ENCODE results near the gene ADRM1.

The ADRM1 gene

DNA sequence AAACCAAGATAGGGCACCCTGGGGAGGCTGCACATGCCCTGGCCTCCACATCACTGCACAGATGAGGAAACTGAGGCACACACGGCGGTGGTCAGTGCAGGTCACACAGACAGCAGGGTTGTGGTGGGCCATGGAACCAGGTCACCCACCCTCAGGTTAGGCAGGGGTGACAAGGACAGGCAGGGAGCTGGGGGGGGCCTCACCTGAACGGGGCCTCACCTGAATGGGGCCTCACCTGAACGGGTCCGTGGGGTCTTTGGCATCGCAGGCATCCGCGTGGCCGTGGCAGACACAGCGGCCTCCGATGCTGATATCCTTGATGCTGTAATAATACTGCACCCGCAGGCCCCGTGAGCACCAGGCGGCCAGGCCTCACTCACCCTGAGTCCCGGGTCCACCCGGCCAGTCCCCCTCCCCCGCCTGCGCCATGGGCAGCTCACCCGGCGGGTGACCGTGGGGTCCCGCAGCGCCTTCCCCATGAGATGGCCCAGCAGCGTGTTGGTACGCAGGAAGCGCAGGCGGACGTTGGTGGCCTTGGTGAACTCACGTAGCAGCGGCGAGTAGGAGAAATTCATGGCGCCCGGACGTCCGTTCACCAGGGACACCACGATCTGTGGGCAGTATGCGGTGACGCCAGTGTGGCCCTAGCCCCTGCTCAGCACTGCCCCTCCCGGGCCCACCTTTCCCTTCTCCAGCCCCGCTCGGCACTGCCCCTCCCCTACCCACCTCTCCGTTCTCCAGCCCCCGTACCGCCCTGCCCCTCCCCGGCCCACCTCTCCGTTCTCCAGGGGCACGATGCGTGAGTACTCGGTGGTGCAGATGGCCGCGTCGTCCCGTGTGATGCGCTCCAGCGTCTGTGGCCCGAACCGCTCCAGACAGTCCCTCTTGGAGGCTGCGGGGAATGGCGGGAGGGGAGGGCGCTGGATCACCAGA lies 48.9 kb downstream of the ADRM1 start:
- no peak overlapping the region for H3K9ac ChIP-seq (ENCODE audit: low read length)
- H3K79me2 ChIP-seq (ENCODE audit: insufficient read depth, low read length) = no peaks in the 10 kb centered on the region
- no peak for TF ChIP-seq EZH2phosphoT487 (conservative IDR thresholded peaks at IDR 0.05; ENCODE audit: low read length)
- TF ChIP-seq, protein P1, sequence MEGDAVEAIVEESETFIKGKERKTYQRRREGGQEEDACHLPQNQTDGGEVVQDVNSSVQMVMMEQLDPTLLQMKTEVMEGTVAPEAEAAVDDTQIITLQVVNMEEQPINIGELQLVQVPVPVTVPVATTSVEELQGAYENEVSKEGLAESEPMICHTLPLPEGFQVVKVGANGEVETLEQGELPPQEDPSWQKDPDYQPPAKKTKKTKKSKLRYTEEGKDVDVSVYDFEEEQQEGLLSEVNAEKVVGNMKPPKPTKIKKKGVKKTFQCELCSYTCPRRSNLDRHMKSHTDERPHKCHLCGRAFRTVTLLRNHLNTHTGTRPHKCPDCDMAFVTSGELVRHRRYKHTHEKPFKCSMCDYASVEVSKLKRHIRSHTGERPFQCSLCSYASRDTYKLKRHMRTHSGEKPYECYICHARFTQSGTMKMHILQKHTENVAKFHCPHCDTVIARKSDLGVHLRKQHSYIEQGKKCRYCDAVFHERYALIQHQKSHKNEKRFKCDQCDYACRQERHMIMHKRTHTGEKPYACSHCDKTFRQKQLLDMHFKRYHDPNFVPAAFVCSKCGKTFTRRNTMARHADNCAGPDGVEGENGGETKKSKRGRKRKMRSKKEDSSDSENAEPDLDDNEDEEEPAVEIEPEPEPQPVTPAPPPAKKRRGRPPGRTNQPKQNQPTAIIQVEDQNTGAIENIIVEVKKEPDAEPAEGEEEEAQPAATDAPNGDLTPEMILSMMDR (IDR thresholded peaks at IDR 0.05; ENCODE audit: insufficient read depth, low read length, poor library complexity, severe bottlenecking) = no peak
- H3F3A ChIP-seq (ENCODE audit: insufficient read depth) = no peaks in the 10 kb centered on the region
- no peak overlapping the region for H2AFZ ChIP-seq (ENCODE audit: low read depth, low read length, severe bottlenecking)
- no peak overlapping the region for H3K4me3 ChIP-seq (ENCODE audit: insufficient read depth, low read length, poor library complexity, severe bottlenecking)
- H3K27me3 ChIP-seq (ENCODE audit: low read length) = no peaks in the 10 kb centered on the region
- no peaks in the 10 kb centered on the region for H3K9me2 ChIP-seq (replicated peaks; ENCODE audit: insufficient read depth, low read length)
- no peaks in the 10 kb centered on the region for H4K20me1 ChIP-seq (ENCODE audit: low read depth, low read length)
- H3K4me2 ChIP-seq (ENCODE audit: low read depth, low read length, poor library complexity, severe bottlenecking) = no peak overlapping the region
- no peaks in the 10 kb centered on the region for H3K36me3 ChIP-seq (ENCODE audit: low read length)
- H3K27ac ChIP-seq (ENCODE audit: low read depth, low read length) = no peak overlapping the region
- no peaks in the 10 kb centered on the region for H3K9me3 ChIP-seq (ENCODE audit: insufficient read depth, low read length)

DNA sequence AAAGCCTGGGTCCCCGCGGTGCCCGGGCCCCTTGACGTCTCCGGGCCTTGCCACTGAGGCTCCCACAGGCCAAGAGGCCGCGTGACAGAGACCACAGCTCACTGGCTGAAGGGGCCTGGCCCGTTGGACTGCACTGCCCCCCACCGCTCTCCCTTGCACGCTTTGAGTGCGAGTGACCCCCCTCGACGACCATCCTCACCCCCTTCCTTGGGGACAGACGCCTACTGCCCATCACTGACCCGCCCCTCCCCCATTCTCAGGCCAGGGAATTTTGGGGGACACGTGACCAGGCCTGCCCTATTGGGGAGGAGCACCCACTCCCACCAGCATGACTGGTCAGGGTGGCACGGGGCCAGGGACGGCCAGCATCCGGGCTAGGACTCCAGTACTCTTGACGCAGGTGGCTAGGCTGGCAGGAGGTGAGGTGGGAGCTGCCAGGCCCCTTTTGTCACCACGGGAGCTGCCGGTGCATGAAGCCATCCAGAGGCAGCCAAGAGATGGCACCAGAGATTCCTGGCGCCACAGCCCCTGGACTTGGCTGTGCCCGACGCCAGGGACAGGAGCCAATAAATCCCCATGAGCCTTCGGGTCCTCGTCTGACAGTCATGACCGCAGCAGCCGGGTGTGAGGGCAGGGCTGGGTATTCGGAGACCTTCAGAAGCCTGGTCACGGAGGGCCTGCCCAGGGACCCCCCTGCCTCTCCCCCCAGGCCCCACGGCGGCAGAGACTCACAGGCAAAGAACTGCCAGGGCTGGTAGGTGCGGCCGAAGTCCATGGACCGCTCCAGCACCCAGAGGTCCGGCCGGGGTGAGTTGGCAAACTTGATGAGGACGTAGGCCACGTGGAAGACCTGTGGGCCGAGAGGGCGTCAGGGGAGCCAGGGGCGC lies 49.8 kb downstream of the ADRM1 start:
- Histone ChIP-seq H3K79me2 (ENCODE audit: insufficient read depth, low read length) (no peaks in the 10 kb centered on the region), H3K4me3 (ENCODE audit: insufficient read depth, low read length, poor library complexity, severe bottlenecking) (no peak overlapping the region), H3K9ac (ENCODE audit: low read length) (no peak overlapping the region), H3F3A (ENCODE audit: insufficient read depth) (no peaks in the 10 kb centered on the region), H3K36me3 (ENCODE audit: low read length) (no peaks in the 10 kb centered on the region), H4K20me1 (ENCODE audit: low read depth, low read length) (no peaks in the 10 kb centered on the region), H3K9me3 (ENCODE audit: insufficient read depth, low read length) (no peaks in the 10 kb centered on the region), H3K27me3 (ENCODE audit: low read length) (no peaks in the 10 kb centered on the region), H3K4me2 (ENCODE audit: low read depth, low read length, poor library complexity, severe bottlenecking) (no peak overlapping the region), H3K27ac (ENCODE audit: low read depth, low read length) (no peak overlapping the region), H2AFZ (ENCODE audit: low read depth, low read length, severe bottlenecking) (no peak overlapping the region), H3K9me2 (replicated peaks; ENCODE audit: insufficient read depth, low read length) (no peaks in the 10 kb centered on the region)
- TF ChIP-seq EZH2phosphoT487 (conservative IDR thresholded peaks at IDR 0.05; ENCODE audit: low read length) = no peak
- TF ChIP-seq, protein P1 (IDR thresholded peaks at IDR 0.05; ENCODE audit: insufficient read depth, low read length, poor library complexity, severe bottlenecking) = no peak

DNA sequence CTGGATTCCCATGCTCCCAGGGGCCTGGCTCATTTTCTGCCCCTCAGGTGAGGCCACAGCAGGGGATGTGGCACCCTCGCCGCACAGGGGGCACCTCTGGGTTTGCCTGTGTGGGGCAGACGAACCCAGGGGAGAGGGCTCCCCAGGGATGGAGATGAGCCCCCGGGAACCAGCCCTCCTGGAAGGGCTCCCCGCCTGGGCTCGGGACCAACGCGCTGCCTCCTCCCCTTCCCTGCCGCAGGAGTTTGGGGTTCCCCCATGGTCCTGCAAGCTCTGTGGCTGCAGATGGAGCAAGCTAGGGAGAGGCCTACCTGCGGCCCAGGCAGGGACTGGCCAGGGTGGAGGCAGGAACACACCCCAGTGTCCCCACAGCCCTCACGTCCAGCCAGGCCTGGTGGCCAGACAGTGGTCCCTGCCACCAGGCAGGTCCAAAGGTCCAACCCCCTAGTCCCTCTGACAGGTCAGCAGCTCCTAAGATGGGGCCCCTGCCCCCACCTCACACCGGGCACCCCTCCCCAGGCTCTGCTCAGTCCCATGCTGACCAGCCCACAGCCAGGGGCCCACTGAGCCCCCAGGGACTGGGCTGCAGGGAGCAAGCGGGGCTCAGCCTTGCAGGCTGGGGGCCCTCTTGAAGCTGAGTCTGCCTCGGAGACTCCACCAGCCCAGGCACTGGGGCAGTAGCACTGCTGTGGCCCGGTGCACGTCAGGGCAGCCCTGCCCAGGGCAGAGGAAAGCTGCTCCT lies 50.7 kb downstream of the ADRM1 start:
- H3F3A ChIP-seq (ENCODE audit: insufficient read depth) = no peaks in the 10 kb centered on the region
- no peak overlapping the region for H3K27ac ChIP-seq (ENCODE audit: low read depth, low read length)
- no peak overlapping the region for H3K4me3 ChIP-seq (ENCODE audit: insufficient read depth, low read length, poor library complexity, severe bottlenecking)
- no peaks in the 10 kb centered on the region for H4K20me1 ChIP-seq (ENCODE audit: low read depth, low read length)
- H3K4me2 ChIP-seq (ENCODE audit: low read depth, low read length, poor library complexity, severe bottlenecking) = no peak overlapping the region
- H3K36me3 ChIP-seq (ENCODE audit: low read length) = no peaks in the 10 kb centered on the region
- no peaks in the 10 kb centered on the region for H3K79me2 ChIP-seq (ENCODE audit: insufficient read depth, low read length)
- no peaks in the 10 kb centered on the region for H3K9me2 ChIP-seq (replicated peaks; ENCODE audit: insufficient read depth, low read length)
- TF ChIP-seq, protein P1 (IDR thresholded peaks at IDR 0.05; ENCODE audit: insufficient read depth, low read length, poor library complexity, severe bottlenecking) = no peak
- TF ChIP-seq EZH2phosphoT487 (conservative IDR thresholded peaks at IDR 0.05; ENCODE audit: low read length) = no peak
- H3K27me3 ChIP-seq (ENCODE audit: low read length) = no peaks in the 10 kb centered on the region
- H3K9me3 ChIP-seq (ENCODE audit: insufficient read depth, low read length) = no peaks in the 10 kb centered on the region
- no peak overlapping the region for H2AFZ ChIP-seq (ENCODE audit: low read depth, low read length, severe bottlenecking)
- H3K9ac ChIP-seq (ENCODE audit: low read length) = no peak overlapping the region

Measured in SU-DHL-6 (cell line).